Left lung (tissue), 10 donors: Measurements from ENCODE around the gene SEL1L3. TPM values are rescaled to one million over a fixed set of nuclear protein-coding genes. Genes with fewer than 3 reads are reported as not detected.

Experiments
- ATAC-seq: fragments of 200-7000 bp; cut with Tn5 transposase; one replicate; pipeline ENCODE4 v1.9.1; 2020; ENCODE audit warnings: moderate library complexity
- DNase-seq, 4 donors: peaks; one replicate each; pipeline ENCODE4 v3.0.0-alpha.2; 2013 to 2020
- H3K27ac ChIP-seq, 2 donors: fragments of 200-600 bp; sonication (generic) in 1 of 2; one replicate each; pipeline versions ENCODE4 v1.5.0 to v1.8.0; 2020 to 2021
- H3K27me3 ChIP-seq, 2 donors: fragments of 200-600 bp; sonication (generic) in 1 of 2; one replicate each; pipeline versions ENCODE4 v1.5.0 to v1.8.0; 2020 to 2021
- H3K36me3 ChIP-seq, 2 donors: fragments of 200-600 bp; sonication (generic) in 1 of 2; one replicate each; pipeline versions ENCODE4 v1.5.0 to v1.8.0; 2020 to 2021
- H3K4me1 ChIP-seq, 2 donors: fragments of 200-600 bp; one replicate each; pipeline ENCODE4 v1.8.0; 2021
- H3K4me3 ChIP-seq, 2 donors: fragments of 200-600 bp; sonication (generic) in 1 of 2; one replicate each; pipeline versions ENCODE4 v1.5.0 to v1.8.0; 2020 to 2021; ENCODE audit warnings: mild to moderate bottlenecking in 1 of 2
- H3K9me3 ChIP-seq, 2 donors: fragments of 200-600 bp; sonication (generic) in 1 of 2; one replicate each; pipeline versions ENCODE4 v1.5.0 to v1.8.0; 2020 to 2021
- CTCF ChIP-seq, 2 donors: fragments of 200-600 bp; sonication (generic) in 1 of 2; IDR thresholded peaks; one replicate each; pipeline versions ENCODE4 v1.5.0 to v1.8.0; 2021; ENCODE audit warnings: antibody characterized with exemption in 2 of 2
- intact Hi-C, 2 donors: fragments of 100-400 bp; cut with DNase I; formaldehyde crosslinking; loops; one replicate each; pipeline versions ENCODE4 v1.11.2 to v1.14.2; 2022
- polyA plus RNA-seq, 6 donors: library from polyadenylated mRNA; unstranded; fragments of 120-200 nt; gene quantifications; one replicate each; pipeline ENCODE4 v1.2.1, GENCODE V29; 2013; ENCODE audit not compliant: insufficient read length in 6 of 6
- total RNA-seq, 2 donors: library from RNA; stranded (reverse); fragmentation: NEBNext Ultra II Directional; extraction: Animal tissue kit (Norgen Biotek cat#: 25700); gene quantifications; one replicate each; pipeline ENCODE4 v1.2.1, GENCODE V29; 2021
- donor health status: DM: no; HTN: yes; CAD: no.
- donor health status: DM: no; HTN: no; CAD: no.

SEL1L3 gene
- total and polyA plus RNA-seq, 8 donors: 88.1 to 191 (median 114) TPM

- no peaks in the 10 kb centered on the region for H3K9me3 ChIP-seq
- intact Hi-C loops: no loop called here
- DNase-seq (no peak), ATAC-seq (no peak)
- H3K36me3 ChIP-seq: peaks cover 0 to 56% of the 10 kb centered on the region in 2 donors
- TF ChIP-seq CTCF (IDR thresholded peaks at IDR 0.05): no peak
- H3K27ac ChIP-seq: no peak overlapping the region
- H3K4me1 ChIP-seq: no peaks in the 10 kb centered on the region
- H3K4me3 ChIP-seq: no peak overlapping the region
- no peaks in the 10 kb centered on the region for H3K27me3 ChIP-seq
Measured at GRCh38 chr4:25776795-25777194, 86.0 kb downstream of the SEL1L3 start.

- Histone ChIP-seq H3K36me3 (peaks cover 0 to 40% of the 10 kb centered on the region in 2 donors), H3K27me3 (no peaks in the 10 kb centered on the region), H3K4me1 (no peaks in the 10 kb centered on the region), H3K27ac (no peak overlapping the region), H3K9me3 (no peaks in the 10 kb centered on the region), H3K4me3 (no peak overlapping the region)
- intact Hi-C loops: no loop called here
- DNase-seq (no peak), ATAC-seq (no peak)
- no peak for TF ChIP-seq CTCF (IDR thresholded peaks at IDR 0.05)
Measured at GRCh38 chr4:25775166-25775565, 87.6 kb downstream of the SEL1L3 start.

- Histone ChIP-seq H3K9me3 (no peaks in the 10 kb centered on the region), H3K27ac (no peak overlapping the region), H3K27me3 (no peaks in the 10 kb centered on the region), H3K4me1 (no peaks in the 10 kb centered on the region), H3K36me3 (peaks cover 0 to 22% of the 10 kb centered on the region in 2 donors), H3K4me3 (no peak overlapping the region)
- intact Hi-C loops: loop anchor here in 1 of 2 donors (5.0 kb wide), 1 partner anchor 331 kb away; no protein-coding TSS in a partner anchor
- no peak for TF ChIP-seq CTCF (IDR thresholded peaks at IDR 0.05)
- ATAC-seq: no peak
- no peak for DNase-seq
Measured at GRCh38 chr4:25773358-25773757, 89.4 kb downstream of the SEL1L3 start.

GRCh38 chr4:25771672-25772071 is 91.1 kb downstream of the SEL1L3 start:
- Histone ChIP-seq H3K36me3 (peaks cover 0 to 24% of the 10 kb centered on the region in 2 donors), H3K4me3 (no peak overlapping the region), H3K27ac (no peak overlapping the region), H3K9me3 (no peaks in the 10 kb centered on the region), H3K27me3 (no peaks in the 10 kb centered on the region), H3K4me1 (no peaks in the 10 kb centered on the region)
- no peak for TF ChIP-seq CTCF (IDR thresholded peaks at IDR 0.05)
- DNase-seq (no peak), ATAC-seq (no peak)
- intact Hi-C loops: loop anchor here in 1 of 2 donors (5.0 kb wide), 1 partner anchor 329 kb away; no protein-coding TSS in a partner anchor

GRCh38 chr4:25770847-25771246 is 91.9 kb downstream of the SEL1L3 start:
- intact Hi-C loops: loop anchor here in 1 of 2 donors (5.0 kb wide), 1 partner anchor 329 kb away; no protein-coding TSS in a partner anchor
- Histone ChIP-seq H3K27ac (no peak overlapping the region), H3K36me3 (peaks cover 0 to 25% of the 10 kb centered on the region in 2 donors), H3K27me3 (no peaks in the 10 kb centered on the region), H3K4me1 (no peaks in the 10 kb centered on the region), H3K4me3 (no peak overlapping the region), H3K9me3 (no peaks in the 10 kb centered on the region)
- no peak for DNase-seq
- peak; percentile 74 for ATAC-seq
- no peak for TF ChIP-seq CTCF (IDR thresholded peaks at IDR 0.05)
